HEK293 (cell line): Measurements from ENCODE around the gene CHST14.

Experiments
- CTCF ChIP-seq: fragments of 450-650 bp; formaldehyde crosslinking; IDR thresholded peaks from 2 replicates; pipeline ENCODE4 v1.5.1; 2016; ENCODE audit warnings: missing biosample characterization, missing genetic modification characterization
- SP3 ChIP-seq: fragments of 450-650 bp; formaldehyde crosslinking; IDR thresholded peaks from 2 replicates; pipeline ENCODE4 v1.5.1; 2016; ENCODE audit warnings: missing biosample characterization, missing genetic modification characterization
- ZBTB17 ChIP-seq: fragments of 450-650 bp; formaldehyde crosslinking; IDR thresholded peaks from 2 replicates; pipeline ENCODE4 v1.5.1; 2016; ENCODE audit warnings: missing biosample characterization, missing genetic modification characterization
- ZNF140 ChIP-seq: fragments of 450-650 bp; formaldehyde crosslinking; IDR thresholded peaks from 2 replicates; pipeline ENCODE4 v1.5.1; 2016; ENCODE audit warnings: missing biosample characterization, missing genetic modification characterization
- ZNF398 ChIP-seq: fragments of 450-650 bp; formaldehyde crosslinking; IDR thresholded peaks from 2 replicates; pipeline ENCODE4 v1.5.1; 2017; ENCODE audit warnings: missing biosample characterization, missing genetic modification characterization
- ZNF558 ChIP-seq: fragments of 450-650 bp; formaldehyde crosslinking; IDR thresholded peaks from 2 replicates; pipeline ENCODE4 v1.5.1; 2016; ENCODE audit warnings: missing biosample characterization, missing genetic modification characterization
- ZNF571 ChIP-seq: fragments of 450-650 bp; formaldehyde crosslinking; IDR thresholded peaks from 2 replicates; pipeline ENCODE4 v1.5.0; 2017; ENCODE audit warnings: missing biosample characterization, missing genetic modification characterization

DNA sequence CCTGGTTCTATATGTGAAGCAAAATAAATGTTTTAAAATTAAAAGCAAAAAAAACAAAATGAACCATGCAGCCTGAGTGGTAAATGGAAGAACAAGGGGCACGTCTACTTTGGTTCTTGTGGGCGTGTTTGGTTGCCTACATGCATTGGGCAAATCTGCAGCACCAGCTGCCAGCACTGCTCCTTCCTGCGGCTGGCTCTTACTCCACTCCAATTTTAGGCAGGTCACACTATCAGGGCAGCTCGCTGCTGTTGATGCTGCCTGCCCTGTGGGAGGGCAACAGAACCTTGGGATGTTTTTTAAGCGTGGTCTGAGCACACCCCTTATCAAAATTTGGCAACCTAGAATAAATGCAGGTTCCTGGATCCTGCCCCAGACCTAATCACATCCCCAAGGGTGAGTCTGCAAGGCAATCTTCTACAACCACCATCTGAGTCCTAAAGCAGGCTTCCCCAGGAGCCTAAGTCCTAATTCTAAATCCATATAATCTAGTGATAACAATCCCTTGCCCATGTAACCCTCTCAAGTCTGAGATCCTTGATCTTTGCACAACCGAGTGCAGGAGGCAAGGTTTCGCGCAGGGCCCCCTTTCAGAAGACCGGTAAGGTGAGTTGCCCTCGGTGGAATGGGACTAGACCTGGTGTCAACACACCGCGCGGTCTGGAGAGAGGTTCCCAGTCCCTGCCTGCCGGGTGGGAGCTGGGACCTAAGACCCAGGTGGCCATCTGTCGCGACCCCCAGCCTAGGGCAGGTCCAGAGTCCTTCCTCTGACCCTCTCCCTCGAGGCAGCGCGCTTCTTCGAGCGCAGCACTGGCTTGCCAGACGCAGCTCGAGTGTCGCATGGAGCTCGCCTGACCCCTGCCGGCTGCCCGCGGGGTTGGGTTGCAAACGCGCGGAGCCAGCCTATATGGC lies 49.3 kb upstream of the CHST14 start:
- no peak for TF ChIP-seq ZNF558 (tag by site-specific recombination)
- TF ChIP-seq SP3: no peak
- peak; percentile 72; the same call in 1 of the 2 replicates for TF ChIP-seq CTCF
- no peak for TF ChIP-seq ZNF398 (tag by site-specific recombination)
- TF ChIP-seq ZNF571 (tag by site-specific recombination): no peak
- TF ChIP-seq ZBTB17 (tag by site-specific recombination): peak; percentile 89
- no peak for TF ChIP-seq ZNF140 (tag by site-specific recombination)
